ENCODE results near the gene GTF2H3.
"Not testable (repeated sequence)": the region's sequence is repeated elsewhere in the genome, so short reads cannot be mapped to it uniquely, and the experiment has no call there.

Gene GTF2H3

GRCh38 chr12:123633379-123634141 is at the start of gene GTF2H3, which contains the start of gene EIF2B1:
TSS of gene GTF2H3 (plus strand) at chr12:123633829. CDS start at chr12:123633860, 31 bp downstream.
TSS of gene EIF2B1 (minus strand) at chr12:123633686. CDS start at chr12:123633557, 129 bp downstream.
- DNase-seq (ENCODE audit: low read depth in 2 of 2): peak; percentile 82 to 86

GRCh38 chr12:123591702-123592481 is 41.7 kb upstream of the GTF2H3 start:
- no peak for DNase-seq (ENCODE audit: low read depth in 2 of 2)

DNA sequence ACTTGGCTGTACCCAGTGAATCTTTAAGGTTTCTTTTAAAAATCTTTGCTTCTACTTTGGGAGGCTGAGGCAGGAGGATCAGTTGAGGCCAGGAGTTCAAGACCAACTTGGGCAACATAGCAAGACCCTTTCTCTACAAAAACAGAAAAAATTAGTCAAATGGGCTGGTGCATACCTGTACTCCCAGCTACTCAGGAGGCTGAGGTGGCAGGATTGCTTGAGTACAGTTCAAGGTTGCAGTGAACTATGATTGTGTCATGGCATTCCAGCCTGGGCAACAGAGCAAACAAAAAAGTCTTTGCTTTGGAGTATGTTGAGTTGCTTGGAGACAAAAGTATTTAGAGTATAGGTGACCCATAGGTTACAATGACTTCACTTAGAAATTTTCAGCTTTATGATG is 37.9 kb upstream of the GTF2H3 start:
- DNase-seq (ENCODE audit: low read depth in 2 of 2): no peak

GRCh38 chr12:123597100-123597499 is 36.5 kb upstream of the GTF2H3 start:
- DNase-seq (ENCODE audit: low read depth in 2 of 2): no peak

- no peak for DNase-seq (ENCODE audit: low read depth in 2 of 2)
Measured at GRCh38 chr12:123598522-123598921, 35.1 kb upstream of the GTF2H3 start.

- DNase-seq (ENCODE audit: low read depth in 2 of 2): no peak
Measured at GRCh38 chr12:123599310-123599709, 34.3 kb upstream of the GTF2H3 start.

GRCh38 chr12:123599721-123600120 is 33.9 kb upstream of the GTF2H3 start:
- DNase-seq (ENCODE audit: low read depth in 2 of 2): no peak

DNA sequence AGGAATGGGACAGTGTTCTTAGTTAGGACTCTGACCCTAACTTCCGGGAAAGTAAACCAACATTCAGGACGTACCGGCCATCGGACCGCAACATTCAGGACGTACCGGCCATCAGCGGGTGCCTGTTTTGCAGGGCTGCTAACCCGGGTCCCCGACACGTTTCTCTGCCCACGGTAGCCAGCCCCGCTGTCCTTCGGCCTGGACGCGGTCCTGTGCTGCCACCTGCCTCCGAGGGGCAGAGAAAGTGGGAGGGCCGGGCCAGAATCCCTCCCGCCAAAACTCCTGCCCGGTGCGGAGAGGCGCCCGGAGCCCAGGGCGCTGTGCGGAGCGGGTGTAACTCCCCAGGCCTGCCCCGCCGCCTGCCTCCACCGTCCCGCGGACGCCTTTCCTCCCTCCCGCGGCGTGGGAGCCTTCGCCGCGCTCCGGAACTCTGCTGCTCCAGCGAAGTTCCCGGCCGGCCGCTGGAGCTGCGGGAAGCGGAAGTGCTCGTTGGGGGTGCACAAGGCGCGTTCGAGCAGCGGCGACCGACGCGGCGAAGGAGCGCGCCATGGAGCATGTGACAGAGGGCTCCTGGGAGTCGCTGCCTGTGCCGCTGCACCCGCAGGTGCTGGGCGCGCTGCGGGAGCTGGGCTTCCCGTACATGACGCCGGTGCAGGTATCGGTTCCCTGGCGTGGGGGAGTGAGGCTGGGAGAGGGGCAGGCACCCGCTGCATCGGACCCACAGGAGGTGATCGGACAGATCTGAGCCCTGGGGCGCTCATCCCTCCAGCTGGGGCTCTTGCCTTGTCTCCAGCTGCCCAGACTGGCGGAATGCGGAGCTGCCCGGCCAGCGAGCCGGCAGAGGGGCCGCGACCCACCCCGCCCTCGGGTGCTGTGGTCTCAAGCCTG is 31.8 kb upstream of the GTF2H3 start, which contains the start of gene DDX55:
Gene DDX55, plus strand, starts transcription at position 498 of the 888 bp plus-strand sequence. Its CDS starts 50 bp downstream, at position 548.
- peak; percentile 43 to 48 for DNase-seq (ENCODE audit: low read depth in 2 of 2)

GRCh38 chr12:123602651-123603195 is 30.9 kb upstream of the GTF2H3 start:
- DNase-seq (ENCODE audit: low read depth in 2 of 2): no peak

DNA sequence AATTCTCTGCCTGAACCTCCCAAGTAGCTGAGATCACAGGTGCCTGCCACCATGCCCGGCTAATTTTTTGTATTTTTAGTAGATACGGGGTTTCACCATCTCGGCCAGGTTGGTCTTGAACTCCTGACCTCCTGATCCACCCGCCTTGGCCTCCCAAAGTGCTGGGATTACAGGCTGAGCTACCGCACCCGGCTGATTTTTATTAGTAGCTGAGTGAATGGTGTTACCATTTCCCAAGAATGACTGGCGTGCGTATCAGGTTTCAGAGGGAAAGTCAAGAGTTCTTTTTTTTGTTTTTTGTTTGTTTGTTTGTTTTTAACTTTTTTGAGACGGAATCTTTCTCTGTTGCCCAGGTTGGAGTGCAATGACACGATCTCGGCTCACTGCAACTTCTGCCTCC is 30.1 kb upstream of the GTF2H3 start:
- DNase-seq (ENCODE audit: low read depth in 2 of 2): not testable (repeated sequence)

DNA sequence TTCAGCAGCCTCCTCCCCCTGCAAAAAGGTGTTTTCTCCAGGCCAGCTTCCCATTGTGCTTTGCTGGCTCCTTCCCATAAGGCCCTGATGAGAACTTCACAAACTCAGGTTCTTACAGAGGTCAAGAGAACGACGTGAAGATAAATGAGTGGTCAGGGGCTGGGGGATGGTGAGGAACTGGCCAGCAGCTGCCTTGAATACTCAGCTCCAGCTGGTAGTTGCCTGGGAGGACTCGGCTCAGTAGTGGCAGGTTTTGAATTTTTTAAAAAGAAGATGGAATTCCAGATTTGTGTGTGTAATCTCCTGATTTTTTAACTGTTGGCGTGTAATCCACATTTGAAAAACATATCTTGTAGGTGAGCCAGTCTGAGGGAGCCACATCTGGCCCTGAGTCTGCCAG is 25.9 kb upstream of the GTF2H3 start:
- no peak for DNase-seq (ENCODE audit: low read depth in 2 of 2)

DNA sequence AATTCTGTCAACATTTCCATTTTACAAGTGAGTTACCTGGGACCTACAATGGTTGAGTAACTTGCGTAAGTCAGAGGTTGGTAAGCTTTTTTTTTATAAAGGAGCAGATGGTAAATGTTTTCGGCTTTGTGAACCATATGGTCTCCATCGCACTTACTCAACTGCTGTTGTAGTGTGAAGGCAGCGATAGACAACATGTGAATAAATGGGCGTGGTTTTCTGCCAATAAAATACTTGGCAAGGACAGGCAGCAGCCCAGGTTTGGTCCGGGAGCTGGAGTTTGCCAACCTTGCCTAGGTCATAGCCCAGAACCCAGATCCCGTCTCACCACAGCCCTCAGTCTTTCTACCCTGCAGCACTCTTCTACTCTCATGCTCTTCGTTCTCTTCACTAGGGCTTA is 25.4 kb upstream of the GTF2H3 start:
- DNase-seq (ENCODE audit: low read depth in 2 of 2): no peak

DNA sequence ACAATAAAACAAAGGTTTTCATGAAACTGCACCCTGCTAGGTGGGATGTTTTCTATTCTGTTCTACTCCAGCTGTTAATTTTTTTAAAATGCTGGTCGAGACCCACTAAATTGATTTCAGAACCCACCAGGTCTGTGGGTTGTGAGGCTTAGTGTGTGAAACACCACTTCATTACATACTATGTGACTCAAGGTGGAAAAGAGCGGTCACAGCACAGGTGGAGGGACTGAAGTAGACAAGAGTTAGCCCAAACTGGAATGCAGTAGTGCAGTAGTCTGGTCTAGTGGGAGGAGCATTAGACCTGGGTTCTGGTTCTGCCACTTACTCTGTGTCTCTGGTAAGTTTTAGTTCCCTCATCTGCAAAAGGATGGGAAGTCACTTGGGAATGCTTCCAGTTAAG is 19.5 kb upstream of the GTF2H3 start:
- no peak for DNase-seq (ENCODE audit: low read depth in 2 of 2)

- no peak for DNase-seq (ENCODE audit: low read depth in 2 of 2)
Measured at GRCh38 chr12:123614531-123614930, 19.1 kb upstream of the GTF2H3 start.

GRCh38 chr12:123617144-123617543 is 16.5 kb upstream of the GTF2H3 start:
- DNase-seq (ENCODE audit: low read depth in 2 of 2): no peak

- DNase-seq (ENCODE audit: low read depth in 2 of 2): no peak
Measured at GRCh38 chr12:123617580-123617979, 16.0 kb upstream of the GTF2H3 start.

- no peak for DNase-seq (ENCODE audit: low read depth in 2 of 2)
Measured at GRCh38 chr12:123621101-123621500, 12.5 kb upstream of the GTF2H3 start.

GRCh38 chr12:123621619-123622530 is 11.8 kb upstream of the GTF2H3 start:
- no peak for DNase-seq (ENCODE audit: low read depth in 2 of 2)

DNA sequence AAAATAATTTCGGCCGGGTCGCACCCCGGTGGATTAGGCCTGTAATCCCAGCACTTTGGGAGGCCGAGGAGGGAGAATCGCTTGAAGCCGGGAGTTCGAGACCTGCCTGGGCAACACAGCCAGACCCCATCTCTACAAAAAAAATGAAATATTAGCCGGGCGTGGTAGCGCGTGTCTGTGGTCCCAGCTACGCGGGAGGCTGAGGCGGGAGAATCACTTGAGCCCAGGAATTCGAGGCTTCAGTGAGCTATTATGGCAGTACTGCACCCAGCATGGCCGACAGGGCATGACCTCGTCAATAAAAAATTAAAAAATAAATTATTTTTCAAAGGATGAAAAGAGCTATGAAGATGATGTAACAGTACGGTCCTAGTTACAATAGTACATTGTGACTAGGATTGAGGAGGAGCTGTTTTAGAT is 523 bp downstream of the GTF2H3 start:
- no peak for DNase-seq (ENCODE audit: low read depth in 2 of 2)

DNA sequence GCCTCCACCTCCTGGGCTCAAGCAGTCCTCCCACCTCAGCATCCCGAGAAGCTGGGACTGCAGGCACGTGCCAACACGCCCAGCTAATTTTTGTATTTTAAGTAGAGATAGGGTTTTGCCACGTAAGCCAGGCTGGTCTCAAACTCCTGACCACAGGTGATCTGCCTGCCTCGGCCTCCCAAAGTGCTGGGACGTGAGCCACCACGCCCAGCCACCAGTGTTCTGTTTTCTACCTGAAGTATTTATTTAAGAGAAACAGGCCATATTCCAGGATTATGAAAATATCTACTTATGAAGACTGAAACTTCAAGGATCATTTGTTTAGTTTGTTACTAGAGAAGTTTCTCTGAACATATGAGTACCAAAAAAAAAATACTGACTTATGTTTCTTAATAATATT is 10.3 kb downstream of the GTF2H3 start:
- DNase-seq (ENCODE audit: low read depth in 2 of 2): no peak
